HCEC 1CT (cell line): ENCODE results near the gene TGOLN2.
"Not testable (repeated sequence)": the region's sequence is repeated elsewhere in the genome, so short reads cannot be mapped to it uniquely, and the experiment has no call there.

Experiments used
- DNase-seq: peaks from one replicate; pipeline ENCODE4 v3.0.0-alpha.2; 2017

TGOLN2 gene

GRCh38 chr2:85327822-85328617, at the start of gene TGOLN2:
Gene TGOLN2, minus strand, starts transcription at chr2:85327989. Its CDS starts 27 bp downstream, at chr2:85327962.
- DNase-seq, result peak; percentile 90

- DNase-seq, result no peak
These were observed 49.3 kb upstream of the TGOLN2 start for GRCh38 chr2:85377083-85377482.

- no peak for DNase-seq
These were observed 48.7 kb upstream of the TGOLN2 start for GRCh38 chr2:85376291-85377065.

GRCh38 chr2:85371045-85371444, 43.3 kb upstream of the TGOLN2 start:
- no peak for DNase-seq

- no peak for DNase-seq
These were observed 41.7 kb upstream of the TGOLN2 start for GRCh38 chr2:85369500-85369899.

- no peak for DNase-seq
These were observed 41.1 kb upstream of the TGOLN2 start for GRCh38 chr2:85368921-85369320.

DNA sequence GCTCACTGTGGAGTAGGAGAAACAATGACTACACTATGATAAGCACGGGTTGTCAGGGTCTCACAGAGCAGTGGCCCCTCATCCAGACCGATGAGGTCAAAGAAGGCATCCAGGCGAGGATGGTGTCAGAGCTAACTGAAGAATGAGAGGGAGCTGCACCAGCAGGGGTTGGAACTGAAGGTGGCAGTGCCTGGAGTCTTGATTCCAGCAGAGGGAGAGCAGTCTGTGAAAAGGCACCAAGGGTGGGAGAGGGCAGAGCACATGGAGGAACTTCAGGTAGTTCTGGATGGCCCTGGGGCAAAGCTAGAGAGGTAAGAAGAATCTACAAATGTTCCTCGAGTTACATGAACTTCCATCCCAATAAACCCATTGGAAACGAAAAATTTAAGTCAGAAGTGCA, 39.4 kb upstream of the TGOLN2 start:
- DNase-seq, result no peak

DNA sequence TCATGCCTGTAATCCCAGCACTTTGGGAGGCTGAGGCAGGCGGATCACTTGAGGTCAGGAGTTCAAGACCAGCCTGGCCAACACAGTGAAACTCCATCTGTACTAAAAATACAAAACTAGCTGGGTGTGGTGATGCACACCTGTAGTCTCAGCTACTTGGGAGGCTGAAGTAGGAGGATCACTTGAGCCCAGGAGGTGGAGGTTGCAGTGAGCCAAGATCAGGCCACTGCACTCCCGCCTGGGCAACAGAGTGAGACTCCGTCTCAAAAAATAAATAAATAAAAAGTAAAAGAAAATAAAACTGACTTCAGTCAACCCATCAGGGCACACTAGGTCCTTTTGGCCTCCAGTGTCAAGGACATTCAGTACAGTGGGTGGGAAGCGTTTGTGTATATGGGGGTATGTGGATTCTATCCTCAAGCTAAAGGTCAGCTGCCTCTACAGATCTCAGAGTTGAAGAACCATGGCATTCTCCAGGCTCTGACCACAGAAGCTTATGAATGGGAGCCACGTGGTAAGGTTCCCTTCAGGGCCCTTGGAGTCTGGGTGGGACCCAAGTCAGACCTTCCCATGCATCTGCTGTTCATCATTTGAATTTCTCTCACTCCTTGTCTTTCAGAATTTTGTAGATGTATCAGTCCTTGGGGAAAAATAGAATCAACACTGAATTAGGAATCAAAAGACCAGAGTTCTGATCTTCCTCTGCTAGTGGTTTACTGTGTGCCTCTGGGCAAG, 35.0 kb upstream of the TGOLN2 start:
- not testable (repeated sequence) for DNase-seq

- DNase-seq, result no peak
These were observed 29.9 kb upstream of the TGOLN2 start for GRCh38 chr2:85357736-85358135.

DNA sequence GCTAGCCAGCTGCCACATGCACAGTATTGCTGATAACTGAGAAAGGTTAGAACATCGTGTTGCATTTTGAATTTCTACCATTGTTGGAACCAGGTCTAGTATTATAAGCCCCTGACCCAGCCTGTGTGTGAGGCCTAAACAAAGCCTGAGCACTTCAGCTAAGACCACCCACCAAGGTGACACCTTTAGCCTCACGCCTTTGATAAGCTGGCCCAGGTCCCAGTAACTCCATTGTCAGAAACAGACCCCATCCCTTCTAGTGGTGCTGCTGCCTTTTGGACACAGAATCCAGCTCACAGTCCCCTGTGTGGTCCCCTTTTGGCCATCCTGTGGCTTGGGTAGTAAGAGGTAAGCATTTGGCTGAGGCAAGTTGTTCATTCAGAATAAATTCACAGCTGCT, 28.4 kb upstream of the TGOLN2 start:
- DNase-seq, result no peak

DNA sequence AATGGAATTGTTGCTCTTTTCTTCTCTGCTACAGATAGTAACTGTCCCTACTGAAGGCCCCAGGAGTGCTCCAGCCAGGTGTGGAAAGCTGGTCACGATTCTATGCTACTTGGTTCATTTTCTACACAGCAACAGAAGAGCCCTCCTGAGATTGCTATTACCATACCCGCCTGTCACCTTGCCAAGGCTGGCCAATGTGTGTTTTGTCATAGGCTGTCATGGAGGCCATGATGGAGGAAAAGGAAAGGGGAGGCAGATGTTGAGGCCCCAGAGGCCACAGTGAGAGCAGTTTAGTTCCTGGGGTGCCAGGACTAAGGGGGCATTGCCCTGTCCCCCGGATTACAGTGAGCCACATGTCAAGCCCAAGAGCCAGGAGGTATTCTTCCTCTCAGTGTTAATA, 27.7 kb upstream of the TGOLN2 start:
- no peak for DNase-seq

DNA sequence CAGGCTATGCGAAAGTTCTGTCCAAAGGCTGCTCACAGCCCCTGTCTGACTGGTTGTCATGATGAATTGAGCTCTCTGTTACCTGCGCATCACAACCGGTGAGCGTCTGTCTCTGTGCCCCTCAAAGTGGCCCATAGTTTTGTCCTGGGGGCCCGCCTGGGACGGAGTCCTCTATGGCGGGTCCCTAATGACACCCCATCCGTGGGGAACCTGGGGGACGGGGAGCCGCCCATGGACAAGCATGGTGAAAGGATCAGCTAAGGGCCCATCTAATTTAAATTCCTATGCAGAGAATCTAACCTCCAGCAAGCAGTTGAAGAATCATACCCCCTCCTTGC, 27.3 kb upstream of the TGOLN2 start:
- DNase-seq, result no peak

DNA sequence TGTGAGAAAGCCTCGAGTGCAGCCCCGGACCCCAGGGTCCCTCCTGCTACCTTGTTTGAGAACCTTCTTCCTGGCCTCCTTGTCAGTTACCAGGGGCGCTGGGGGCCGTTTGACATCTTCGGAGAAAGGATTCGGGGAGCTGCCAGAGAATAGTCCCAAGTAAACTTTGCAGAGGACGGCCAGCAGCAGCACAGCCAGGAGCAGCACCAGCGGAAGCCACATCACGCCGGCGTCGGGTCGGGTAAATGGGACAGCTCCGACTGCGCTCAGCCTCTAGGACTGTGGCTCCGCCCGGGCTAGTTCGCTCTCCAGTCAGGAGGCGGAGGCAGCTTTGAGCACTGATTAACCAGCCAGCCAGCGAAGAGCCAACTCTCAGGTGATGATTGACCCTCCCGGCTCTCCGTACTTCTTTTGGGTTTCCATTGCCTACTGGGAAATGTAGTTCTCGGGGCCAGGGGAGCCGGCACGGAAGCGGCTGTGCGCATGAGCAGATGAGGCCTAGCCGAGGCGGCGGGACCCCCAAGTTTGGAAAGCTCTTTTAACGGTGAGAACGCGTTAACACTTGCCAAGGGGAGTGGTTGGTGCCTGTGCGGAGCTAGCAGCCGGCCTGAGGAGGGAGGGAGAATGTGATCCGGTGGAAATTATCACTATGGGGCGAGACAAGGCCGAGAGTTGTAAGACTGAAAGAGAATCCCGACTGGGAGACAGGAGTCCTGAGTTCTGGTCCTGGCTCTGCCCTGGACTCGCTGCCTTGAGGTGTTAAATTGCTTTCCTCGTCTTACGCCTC, 26.7 kb upstream of the TGOLN2 start, which contains the start of the genes ELMOD3 and RETSAT:
Gene ELMOD3 (plus strand): TSS at position 484 of the 787 bp plus-strand sequence. CDS start 2,430 bp downstream, outside the sequence.
Gene RETSAT (minus strand): TSS at position 243 of the 787 bp plus-strand sequence. CDS start 21 bp downstream, at position 222.
- peak; percentile 100 for DNase-seq

GRCh38 chr2:85353876-85354285, 26.1 kb upstream of the TGOLN2 start:
- DNase-seq, result peak; percentile 23

- DNase-seq, result no peak
These were observed 19.8 kb upstream of the TGOLN2 start for GRCh38 chr2:85347599-85347998.

DNA sequence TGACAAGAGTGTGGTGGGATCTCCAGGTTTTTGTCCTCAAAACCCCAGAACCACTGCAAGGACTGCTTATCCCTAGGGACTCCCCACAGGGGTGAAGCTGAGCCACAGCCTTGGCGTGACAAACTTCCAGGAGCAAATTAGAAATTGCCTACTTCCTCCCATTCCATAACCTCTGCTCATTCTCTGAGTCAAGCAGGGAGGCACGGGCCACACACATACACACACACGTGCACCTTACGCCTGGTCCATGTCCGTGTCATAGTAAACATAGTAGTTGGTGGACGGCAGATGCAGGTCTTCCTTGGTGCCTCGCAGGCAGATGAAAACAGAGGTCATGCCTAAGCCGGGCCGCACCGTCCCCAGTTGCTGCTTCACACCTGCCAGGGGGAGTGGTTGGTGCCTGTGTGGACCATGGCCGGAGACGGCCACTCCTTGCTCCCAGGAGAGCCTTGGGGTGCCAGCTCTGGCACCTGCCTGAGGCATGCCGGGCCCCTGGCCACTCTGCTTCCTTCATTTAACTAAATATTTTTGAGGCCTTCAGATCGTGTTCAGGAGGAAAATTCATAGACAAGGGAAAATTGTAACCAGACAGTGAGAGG, 16.7 kb upstream of the TGOLN2 start:
- DNase-seq, result no peak

DNA sequence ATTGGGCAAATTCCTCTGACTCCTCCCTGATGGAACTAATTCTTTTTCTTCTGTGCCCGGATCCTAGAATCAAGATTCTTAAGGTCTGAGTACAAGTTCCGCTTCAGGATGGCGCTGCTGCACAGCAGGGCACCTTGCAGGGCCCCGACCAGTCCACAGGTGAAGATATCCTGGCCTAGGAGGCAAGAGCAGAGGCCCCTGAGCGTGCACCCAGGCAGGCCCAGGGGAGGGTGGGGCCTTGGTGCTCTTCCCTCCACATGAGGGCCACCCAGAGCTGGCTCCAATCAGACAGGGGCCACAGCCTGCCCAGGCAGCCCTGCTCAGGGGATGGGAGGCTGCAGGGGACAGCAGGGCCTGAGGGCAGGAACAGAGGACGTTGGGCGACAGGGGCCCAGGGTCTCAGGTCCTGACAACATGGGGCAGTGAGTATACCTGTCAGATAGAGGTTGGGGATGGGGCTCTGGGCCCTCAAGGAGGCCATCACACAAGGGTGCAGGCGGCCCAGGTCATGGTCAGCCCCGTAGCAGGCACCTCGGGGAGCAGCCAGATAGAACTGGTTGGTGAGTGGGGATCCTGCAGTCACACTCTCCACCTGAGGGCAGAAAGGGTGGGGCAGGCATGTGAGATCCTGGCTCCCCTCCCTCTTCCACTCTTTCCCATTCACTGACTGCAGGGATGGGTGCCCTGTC, 15.6 kb upstream of the TGOLN2 start:
- DNase-seq, result not testable (repeated sequence)

DNA sequence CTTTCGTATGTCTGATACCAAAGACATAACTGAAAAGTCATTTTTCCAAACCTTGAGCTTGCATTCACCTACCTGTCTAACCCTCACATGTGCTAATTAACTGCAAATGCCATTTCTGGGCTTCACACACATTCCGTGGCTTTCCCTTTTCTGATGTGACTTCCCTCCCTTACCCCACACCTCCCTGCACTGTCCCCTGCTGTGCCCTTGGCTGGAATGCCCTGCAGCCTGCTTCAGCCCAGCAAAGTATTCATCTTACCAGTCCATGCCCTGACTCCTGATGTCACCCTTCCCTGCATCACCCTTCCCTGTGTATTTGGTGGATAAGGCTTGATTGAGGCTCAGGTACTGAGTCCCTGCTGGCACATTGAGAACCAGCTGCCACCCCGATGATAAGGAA, 14.4 kb upstream of the TGOLN2 start:
- no peak for DNase-seq

DNA sequence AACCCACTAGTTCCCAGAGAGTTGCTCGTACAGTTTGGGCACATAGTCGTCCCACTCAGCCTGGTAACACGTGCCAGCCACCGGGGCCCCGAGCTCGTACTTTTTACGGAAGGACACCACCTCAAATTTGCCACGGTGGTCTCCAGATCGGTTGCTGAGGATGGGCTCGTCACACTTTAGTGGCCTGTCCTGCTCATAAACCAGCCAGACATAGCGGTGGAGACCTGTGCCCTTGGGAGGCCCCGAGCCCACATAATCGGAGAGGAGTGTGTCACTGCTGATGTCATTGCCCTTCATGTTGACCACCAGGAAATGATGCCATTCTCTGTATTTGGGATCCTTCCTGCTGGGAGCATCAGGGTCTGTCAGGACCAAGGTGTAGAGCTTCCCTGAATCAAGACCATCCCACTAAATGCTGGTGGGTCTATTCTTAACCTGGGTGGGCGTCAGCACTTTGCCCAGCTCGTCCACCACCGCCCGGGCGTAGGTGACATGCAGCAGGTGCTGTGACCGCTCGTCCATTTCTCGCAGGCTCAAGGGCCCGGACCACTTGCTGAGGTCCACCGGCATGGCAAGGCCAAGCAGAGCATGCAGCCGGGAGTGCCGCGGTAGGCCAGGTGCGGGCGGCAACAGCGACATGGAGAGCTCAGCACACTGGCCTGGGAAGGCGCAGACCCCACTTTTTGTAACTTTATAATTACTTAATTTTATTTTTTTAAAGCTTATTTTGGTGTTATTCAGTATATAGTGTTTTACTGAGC, 13.7 kb upstream of the TGOLN2 start:
- DNase-seq, result no peak

- no peak for DNase-seq
These were observed 12.5 kb upstream of the TGOLN2 start for GRCh38 chr2:85340034-85340892.
